ENCODE data around the gene GPR87.

DNA sequence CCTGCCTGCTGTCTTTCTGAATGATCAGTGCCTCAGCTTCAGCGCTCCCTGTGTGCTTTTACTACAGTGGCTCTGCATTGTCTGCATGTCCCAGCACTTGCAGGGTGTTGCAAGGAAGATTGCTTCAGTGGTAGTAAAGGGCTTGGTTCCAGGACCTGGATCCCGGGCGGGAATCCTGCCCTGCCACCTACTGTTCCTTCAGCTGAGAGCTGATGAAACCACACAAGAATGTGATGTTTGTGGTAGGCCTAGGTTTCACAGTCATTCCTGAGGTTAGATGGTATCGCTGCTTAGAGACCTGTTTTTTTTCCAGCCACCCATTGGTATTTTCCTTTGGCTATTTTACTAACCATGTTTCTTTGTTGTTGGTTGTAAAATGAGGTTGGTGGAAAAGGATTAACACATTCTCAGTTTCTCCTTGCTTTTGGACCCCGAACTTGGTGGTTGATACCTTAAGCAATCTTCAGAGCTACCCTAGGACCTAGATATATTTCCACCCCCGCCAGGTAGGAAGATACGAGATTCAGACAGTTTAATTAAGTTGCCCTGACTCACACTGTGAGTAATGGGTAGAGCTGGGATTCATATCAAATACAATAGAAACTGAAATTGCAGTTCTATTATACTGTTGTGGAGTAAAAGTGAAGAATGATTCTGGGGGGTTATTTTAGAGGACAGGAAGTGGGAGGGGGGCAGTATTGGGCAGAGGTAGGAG, 11.4 kb downstream of the GPR87 start:
- peak; percentile 57; the same call in 1 of the 2 replicates for TF ChIP-seq POLR2AphosphoS5 (IDR thresholded peaks at IDR 0.05; ENCODE audit: low read depth, low read length)
- TF ChIP-seq, protein P1, sequence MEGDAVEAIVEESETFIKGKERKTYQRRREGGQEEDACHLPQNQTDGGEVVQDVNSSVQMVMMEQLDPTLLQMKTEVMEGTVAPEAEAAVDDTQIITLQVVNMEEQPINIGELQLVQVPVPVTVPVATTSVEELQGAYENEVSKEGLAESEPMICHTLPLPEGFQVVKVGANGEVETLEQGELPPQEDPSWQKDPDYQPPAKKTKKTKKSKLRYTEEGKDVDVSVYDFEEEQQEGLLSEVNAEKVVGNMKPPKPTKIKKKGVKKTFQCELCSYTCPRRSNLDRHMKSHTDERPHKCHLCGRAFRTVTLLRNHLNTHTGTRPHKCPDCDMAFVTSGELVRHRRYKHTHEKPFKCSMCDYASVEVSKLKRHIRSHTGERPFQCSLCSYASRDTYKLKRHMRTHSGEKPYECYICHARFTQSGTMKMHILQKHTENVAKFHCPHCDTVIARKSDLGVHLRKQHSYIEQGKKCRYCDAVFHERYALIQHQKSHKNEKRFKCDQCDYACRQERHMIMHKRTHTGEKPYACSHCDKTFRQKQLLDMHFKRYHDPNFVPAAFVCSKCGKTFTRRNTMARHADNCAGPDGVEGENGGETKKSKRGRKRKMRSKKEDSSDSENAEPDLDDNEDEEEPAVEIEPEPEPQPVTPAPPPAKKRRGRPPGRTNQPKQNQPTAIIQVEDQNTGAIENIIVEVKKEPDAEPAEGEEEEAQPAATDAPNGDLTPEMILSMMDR (IDR thresholded peaks at IDR 0.05 in 2 of 3, conservative IDR thresholded peaks at IDR 0.05 in 1 of 3; ENCODE audit: borderline replicate concordance in 1 of 3, insufficient read depth in 1 of 3, low read depth in 2 of 3, low read length in 2 of 3): peak in 2 of 3 experiments; percentile 12 to 21; a peak in 1 of 6 replicates
- no peak for TF ChIP-seq ZFX (IDR thresholded peaks at IDR 0.05)
- TF ChIP-seq CEBPB (IDR thresholded peaks at IDR 0.05; ENCODE audit: low read depth): peak; percentile 97
- no peak for TF ChIP-seq POLR2A (IDR thresholded peaks at IDR 0.05; ENCODE audit: borderline replicate concordance, extremely low read depth, insufficient read depth, insufficient read length)
- no peak for TF ChIP-seq ZNF274 (IDR thresholded peaks at IDR 0.05; ENCODE audit: low read depth, low read length)
- TF ChIP-seq, protein P2, sequence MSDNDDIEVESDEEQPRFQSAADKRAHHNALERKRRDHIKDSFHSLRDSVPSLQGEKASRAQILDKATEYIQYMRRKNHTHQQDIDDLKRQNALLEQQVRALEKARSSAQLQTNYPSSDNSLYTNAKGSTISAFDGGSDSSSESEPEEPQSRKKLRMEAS (IDR thresholded peaks at IDR 0.05): peak; percentile 67
- TF ChIP-seq SIN3A (IDR thresholded peaks at IDR 0.05; ENCODE audit: low read depth): peak; percentile 92
- TF ChIP-seq, protein P3, sequence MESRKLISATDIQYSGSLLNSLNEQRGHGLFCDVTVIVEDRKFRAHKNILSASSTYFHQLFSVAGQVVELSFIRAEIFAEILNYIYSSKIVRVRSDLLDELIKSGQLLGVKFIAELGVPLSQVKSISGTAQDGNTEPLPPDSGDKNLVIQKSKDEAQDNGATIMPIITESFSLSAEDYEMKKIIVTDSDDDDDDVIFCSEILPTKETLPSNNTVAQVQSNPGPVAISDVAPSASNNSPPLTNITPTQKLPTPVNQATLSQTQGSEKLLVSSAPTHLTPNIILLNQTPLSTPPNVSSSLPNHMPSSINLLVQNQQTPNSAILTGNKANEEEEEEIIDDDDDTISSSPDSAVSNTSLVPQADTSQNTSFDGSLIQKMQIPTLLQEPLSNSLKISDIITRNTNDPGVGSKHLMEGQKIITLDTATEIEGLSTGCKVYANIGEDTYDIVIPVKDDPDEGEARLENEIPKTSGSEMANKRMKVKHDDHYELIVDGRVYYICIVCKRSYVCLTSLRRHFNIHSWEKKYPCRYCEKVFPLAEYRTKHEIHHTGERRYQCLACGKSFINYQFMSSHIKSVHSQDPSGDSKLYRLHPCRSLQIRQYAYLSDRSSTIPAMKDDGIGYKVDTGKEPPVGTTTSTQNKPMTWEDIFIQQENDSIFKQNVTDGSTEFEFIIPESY (IDR thresholded peaks at IDR 0.05; ENCODE audit: extremely low read depth, insufficient replicate concordance, low read length): no peak
- TF ChIP-seq, protein P4, sequence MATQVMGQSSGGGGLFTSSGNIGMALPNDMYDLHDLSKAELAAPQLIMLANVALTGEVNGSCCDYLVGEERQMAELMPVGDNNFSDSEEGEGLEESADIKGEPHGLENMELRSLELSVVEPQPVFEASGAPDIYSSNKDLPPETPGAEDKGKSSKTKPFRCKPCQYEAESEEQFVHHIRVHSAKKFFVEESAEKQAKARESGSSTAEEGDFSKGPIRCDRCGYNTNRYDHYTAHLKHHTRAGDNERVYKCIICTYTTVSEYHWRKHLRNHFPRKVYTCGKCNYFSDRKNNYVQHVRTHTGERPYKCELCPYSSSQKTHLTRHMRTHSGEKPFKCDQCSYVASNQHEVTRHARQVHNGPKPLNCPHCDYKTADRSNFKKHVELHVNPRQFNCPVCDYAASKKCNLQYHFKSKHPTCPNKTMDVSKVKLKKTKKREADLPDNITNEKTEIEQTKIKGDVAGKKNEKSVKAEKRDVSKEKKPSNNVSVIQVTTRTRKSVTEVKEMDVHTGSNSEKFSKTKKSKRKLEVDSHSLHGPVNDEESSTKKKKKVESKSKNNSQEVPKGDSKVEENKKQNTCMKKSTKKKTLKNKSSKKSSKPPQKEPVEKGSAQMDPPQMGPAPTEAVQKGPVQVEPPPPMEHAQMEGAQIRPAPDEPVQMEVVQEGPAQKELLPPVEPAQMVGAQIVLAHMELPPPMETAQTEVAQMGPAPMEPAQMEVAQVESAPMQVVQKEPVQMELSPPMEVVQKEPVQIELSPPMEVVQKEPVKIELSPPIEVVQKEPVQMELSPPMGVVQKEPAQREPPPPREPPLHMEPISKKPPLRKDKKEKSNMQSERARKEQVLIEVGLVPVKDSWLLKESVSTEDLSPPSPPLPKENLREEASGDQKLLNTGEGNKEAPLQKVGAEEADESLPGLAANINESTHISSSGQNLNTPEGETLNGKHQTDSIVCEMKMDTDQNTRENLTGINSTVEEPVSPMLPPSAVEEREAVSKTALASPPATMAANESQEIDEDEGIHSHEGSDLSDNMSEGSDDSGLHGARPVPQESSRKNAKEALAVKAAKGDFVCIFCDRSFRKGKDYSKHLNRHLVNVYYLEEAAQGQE (IDR thresholded peaks at IDR 0.05; ENCODE audit: low read depth): no peak
- TF ChIP-seq JUND (IDR thresholded peaks at IDR 0.05): peak; percentile 95
- no peak for TF ChIP-seq EZH2 (IDR thresholded peaks at IDR 0.05)
- TF ChIP-seq YY1 (IDR thresholded peaks at IDR 0.05; ENCODE audit: extremely low read depth, insufficient replicate concordance, low read depth, low read length): no peak
